HepG2 (cell line): Measurements from ENCODE around the gene ARIH2. TPM values are rescaled to one million over a fixed set of nuclear protein-coding genes. Genes with fewer than 3 reads are reported as not detected.

ENCODE experiments used
- CREB1 ChIP-seq, 2 experiments: fragments of 450-650 bp in 1 of 2; IDR thresholded peaks; 2 replicates each; pipeline ENCODE4 v1.6.1; 2016 to 2017; ENCODE audit warnings: control low read depth in 1 of 2, mild to moderate bottlenecking in 1 of 2, missing compliant biosample characterization in 1 of 2, missing genetic modification characterization in 1 of 2
- ELK4 ChIP-seq: sonication (generic); formaldehyde crosslinking; IDR thresholded peaks from 2 replicates; pipeline ENCODE4 v1.9.0; 2021; ENCODE audit warnings: missing genetic modification reagents, borderline replicate concordance
- GABPA ChIP-seq, 2 experiments: IDR thresholded peaks; 2 replicates each; pipeline ENCODE4 v1.6.1; 2011 to 2016; ENCODE audit warnings: low read depth in 2 of 2, low read length in 1 of 2, missing biosample characterization in 1 of 2, missing genetic modification characterization in 1 of 2
- HMG20A ChIP-seq: IDR thresholded peaks from 2 replicates; pipeline ENCODE4 v1.6.1; 2016; ENCODE audit warnings: borderline replicate concordance
- ZBTB40 ChIP-seq, 2 experiments: fragments of 450-650 bp in 1 of 2; sonication (generic) in 1 of 2; formaldehyde crosslinking in 1 of 2; IDR thresholded peaks; 2 replicates each; pipeline versions ENCODE4 v1.6.1 to v1.8.0; 2016 to 2022; ENCODE audit warnings: antibody characterized with exemption in 1 of 2, mild to moderate bottlenecking in 1 of 2, missing genetic modification reagents in 1 of 2
- ZNF160 ChIP-seq: sonication (generic); formaldehyde crosslinking; IDR thresholded peaks from 2 replicates; pipeline ENCODE4 v1.8.0; 2022; ENCODE audit warnings: mild to moderate bottlenecking, inconsistent platforms, missing genetic modification reagents
- ZNF383 ChIP-seq: sonication (generic); formaldehyde crosslinking; IDR thresholded peaks from 2 replicates; pipeline ENCODE4 v1.4.0; 2020; ENCODE audit warnings: missing genetic modification reagents, mild to moderate bottlenecking, borderline replicate concordance
- ZNF768 ChIP-seq: sonication (generic); formaldehyde crosslinking; IDR thresholded peaks from 2 replicates; pipeline ENCODE4 v1.4.0; 2020; ENCODE audit warnings: missing genetic modification reagents
- polyA plus RNA-seq, 8 experiments: library from polyadenylated mRNA; depleted of rRNA in 3 of 8; stranded (reverse) in 7 of 8; unstranded in 1 of 8; fragments of >200 nt; fragmentation: Illumina TruSeq in 4 of 8; extraction: Trizol in 4 of 8; gene quantifications; 2 replicates each; pipeline versions ENCODE4 v1.2.1 to v1.2.3, GENCODE V29; 2011 to 2016; ENCODE audit warnings: low read depth in 4 of 8, missing spikeins in 1 of 8, mixed read lengths in 1 of 8; ENCODE audit not compliant: insufficient read depth in 1 of 8
- total RNA-seq, 5 experiments: library from RNA; depleted of rRNA; stranded (reverse); fragments of >200 nt; fragmentation: Illumina TruSeq; extraction: Trizol; gene quantifications; 2 replicates each; pipeline ENCODE4 v1.2.3, GENCODE V29; 2016; ENCODE audit warnings: low read depth in 1 of 5

ARIH2 gene
- total and polyA plus RNA-seq, 2 of the 13 experiments (the other 11 are each of a cell fraction or from before 2014, with no cell fraction given) = 64.8 to 83.3 TPM

- TF ChIP-seq ZNF768 (CRISPR knock-in tag) (peak; percentile 60; the same call in 1 of the 2 replicates), ZNF160 (CRISPR knock-in tag) (0 out of 2 replicates have a peak, but pooled peaks have one; percentile 24), CREB1 (IDR thresholded peaks at IDR 0.05) (no peak), CREB1 (CRISPR knock-in tag; IDR thresholded peaks at IDR 0.05) (no peak), ZNF383 (no peak), ELK4 (CRISPR knock-in tag) (peak; percentile 56; the same call in 1 of the 2 replicates), HMG20A (CRISPR knock-in tag) (no peak), ZBTB40 (IDR thresholded peaks at IDR 0.05) (no peak), ZBTB40 (CRISPR knock-in tag; IDR thresholded peaks at IDR 0.05) (no peak; the same call in 1 of the 2 replicates), GABPA (IDR thresholded peaks at IDR 0.05; ENCODE audit: low read depth, low read length) (peak; percentile 74), GABPA (CRISPR knock-in tag; IDR thresholded peaks at IDR 0.05; ENCODE audit: low read depth) (peak; percentile 89)
Observed at GRCh38 chr3:48898383-48899234, 20.0 kb upstream of the ARIH2 start, which contains the start of gene SLC25A20 (continued).
